Activated B cell treated with CpG ODN at 0.5 μM for 24 hours (primary cell): Measurements from ENCODE around the gene ADAM8. TPM values are rescaled to one million over a fixed set of nuclear protein-coding genes. Genes with fewer than 3 reads are reported as not detected.

Source experiments
- ATAC-seq: fragments of 200-7000 bp; cut with Tn5 transposase; one replicate; pipeline ENCODE4 v1.10.0; 2021; ENCODE audit warnings: low read depth, mild to moderate bottlenecking, moderate library complexity
- CTCF ChIA-PET: fragments of 350-600 bp; sonication (Branson Sonifier 250); formaldehyde crosslinking; loops from one replicate; lab custom pipeline; 2021; ENCODE audit warnings: antibody characterized with exemption; lab: Charles Lee
- POLR2A ChIA-PET: fragments of 350-600 bp; sonication (Branson Sonifier 250); formaldehyde crosslinking; loops from one replicate; lab custom pipeline; 2021; ENCODE audit warnings: antibody characterized with exemption; lab: Charles Lee
- DNase-seq: peaks from one replicate; pipeline ENCODE4 v3.0.0; 2022
- H3K27ac Mint-ChIP-seq: one replicate; pipeline ENCODE4 v1.8.0; 2020; ENCODE audit warnings: mixed read lengths
- H3K27me3 Mint-ChIP-seq: one replicate; pipeline ENCODE4 v1.8.0; 2021; ENCODE audit warnings: mixed read lengths
- H3K36me3 Mint-ChIP-seq: one replicate; pipeline ENCODE4 v1.8.0; 2021; ENCODE audit warnings: low read depth, mixed read lengths
- H3K4me1 Mint-ChIP-seq: one replicate; pipeline ENCODE4 v1.8.0; 2021; ENCODE audit warnings: mixed read lengths
- H3K4me3 Mint-ChIP-seq: one replicate; pipeline ENCODE4 v1.8.0; 2020; ENCODE audit warnings: mild to moderate bottlenecking, mixed read lengths
- H3K9me3 Mint-ChIP-seq: one replicate; pipeline ENCODE4 v1.8.0; 2020; ENCODE audit warnings: mixed read lengths
- CTCF ChIP-seq: fragments of 200-600 bp; IDR thresholded peaks from one replicate; pipeline ENCODE4 v1.8.0; 2022; ENCODE audit warnings: antibody characterized with exemption, mild to moderate bottlenecking
- intact Hi-C: fragments of 100-400 bp; cut with micrococcal nuclease; formaldehyde crosslinking; loops from one replicate; pipeline ENCODE4 v1.15.1; 2024
- total RNA-seq: library from RNA; stranded (reverse); gene quantifications from 2 replicates; pipeline ENCODE4 v1.2.3, GENCODE V29; 2022

Gene ADAM8
- total RNA-seq, 1 donor from 2014 or later = 152 TPM

- ChIA-PET POLR2A (no interaction called here), CTCF (no interaction called here)
- TF ChIP-seq CTCF = no peak
- H3K27ac Mint-ChIP-seq = no peak overlapping the region
- DNase-seq (no peak), ATAC-seq (no peak)
- no peak overlapping the region for H3K4me3 Mint-ChIP-seq
- no peaks in the 10 kb centered on the region for H3K36me3 Mint-ChIP-seq
- intact Hi-C loops = no loop called here
- no peaks in the 10 kb centered on the region for H3K4me1 Mint-ChIP-seq
- H3K9me3 Mint-ChIP-seq = no peaks in the 10 kb centered on the region
- H3K27me3 Mint-ChIP-seq = peaks cover 7% of the 10 kb centered on the region
These were observed 62.8 kb downstream of the ADAM8 start for GRCh38 chr10:133213641-133214467.

DNA sequence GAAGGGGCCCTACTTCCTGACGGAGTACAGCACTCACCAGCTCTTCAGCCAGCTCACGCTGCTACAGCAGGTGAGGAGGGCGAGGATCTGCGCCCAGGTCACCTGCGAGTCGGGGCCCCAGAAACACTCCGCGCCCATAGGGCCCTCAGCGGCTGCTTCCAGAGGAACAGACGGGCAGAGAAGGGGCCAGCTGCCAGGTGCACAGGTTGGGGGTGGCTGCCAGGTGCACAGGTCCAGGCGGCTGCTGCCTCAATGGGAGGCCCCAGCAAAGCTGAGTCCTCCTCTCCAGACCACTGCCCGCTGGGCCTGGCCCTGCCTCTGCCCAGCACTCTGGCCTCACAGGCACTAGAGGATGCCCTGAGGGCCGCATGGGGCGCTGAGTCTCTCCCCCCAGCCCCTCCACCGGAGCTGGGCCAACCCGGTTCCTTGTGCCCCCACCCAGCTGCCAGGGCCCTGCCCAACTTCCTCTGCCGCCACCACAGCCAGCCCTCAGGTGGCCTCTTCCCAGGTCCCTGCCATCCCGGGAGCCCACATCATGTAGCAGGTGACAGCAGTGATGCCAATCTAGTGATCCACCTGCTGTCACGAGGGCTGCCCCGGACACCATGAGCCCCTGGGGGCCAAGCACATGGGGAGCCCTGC lies 63.7 kb downstream of the ADAM8 start:
- H3K27ac Mint-ChIP-seq = no peak overlapping the region
- no peak overlapping the region for H3K4me3 Mint-ChIP-seq
- no peak for TF ChIP-seq CTCF
- ChIA-PET CTCF (no interaction called here), POLR2A (no interaction called here)
- intact Hi-C loops = no loop called here
- ATAC-seq = no peak
- no peaks in the 10 kb centered on the region for H3K36me3 Mint-ChIP-seq
- H3K9me3 Mint-ChIP-seq = no peaks in the 10 kb centered on the region
- H3K4me1 Mint-ChIP-seq = no peaks in the 10 kb centered on the region
- peaks cover 7% of the 10 kb centered on the region for H3K27me3 Mint-ChIP-seq
- DNase-seq = no peak

Other genes with a start within 250 kb of the ADAM8 start
- not detected in 2 replicates for gene ADGRA1, start 188.9 kb downstream of the ADAM8 start, total RNA-seq
- gene KNDC1, start 116.6 kb downstream of the ADAM8 start, total RNA-seq = 0.09 TPM in 1 of 2 replicates, not detected in the other
- not detected in 2 replicates for gene UTF1, start 46.7 kb downstream of the ADAM8 start, total RNA-seq
- gene VENTX, start 39.0 kb downstream of the ADAM8 start, total RNA-seq = 0.13 TPM in 1 of 2 replicates, not detected in the other
- 58.6 and 66.7 TPM in 2 replicates for gene TUBGCP2, start 32.0 kb upstream of the ADAM8 start, total RNA-seq
- gene ZNF511, start 32.0 kb upstream of the ADAM8 start, total RNA-seq = 56.7 and 58.2 TPM in 2 replicates
- not detected in 2 replicates for gene CALY, start 60.0 kb upstream of the ADAM8 start, total RNA-seq
- not detected in 2 replicates for gene PRAP1, start 70.5 kb upstream of the ADAM8 start, total RNA-seq
- 37.2 and 39.1 TPM in 2 replicates for gene FUOM, start 81.2 kb upstream of the ADAM8 start, total RNA-seq
- 37.7 and 39.4 TPM in 2 replicates for gene ECHS1, start 96.5 kb upstream of the ADAM8 start, total RNA-seq
- gene PAOX, start 102.4 kb upstream of the ADAM8 start, total RNA-seq = 14.1 and 16.9 TPM in 2 replicates
- 67.6 and 83.1 TPM in 2 replicates for gene MTG1, start 117.3 kb upstream of the ADAM8 start, total RNA-seq
- gene SPRN, start 147.8 kb upstream of the ADAM8 start, total RNA-seq = not detected in 2 replicates
- gene SCART1, start 177.1 kb upstream of the ADAM8 start, total RNA-seq = 2.8 TPM in 2 replicates